GM12892 (cell line): ENCODE results near the gene B4GALT3.

Experiments
- POLR2A ChIP-seq: IDR thresholded peaks from 2 replicates; pipeline ENCODE4 v1.6.1; 2011; ENCODE audit warnings: low read depth, low read length, control low read depth
- POLR2AphosphoS5 ChIP-seq: IDR thresholded peaks from 2 replicates; pipeline ENCODE4 v1.6.1; 2011; ENCODE audit warnings: low read depth, low read length, control low read depth
- TAF1 ChIP-seq: IDR thresholded peaks from 2 replicates; pipeline ENCODE4 v1.6.1; 2011; ENCODE audit warnings: low read depth, mild to moderate bottlenecking, control low read depth, low read length, borderline replicate concordance

DNA sequence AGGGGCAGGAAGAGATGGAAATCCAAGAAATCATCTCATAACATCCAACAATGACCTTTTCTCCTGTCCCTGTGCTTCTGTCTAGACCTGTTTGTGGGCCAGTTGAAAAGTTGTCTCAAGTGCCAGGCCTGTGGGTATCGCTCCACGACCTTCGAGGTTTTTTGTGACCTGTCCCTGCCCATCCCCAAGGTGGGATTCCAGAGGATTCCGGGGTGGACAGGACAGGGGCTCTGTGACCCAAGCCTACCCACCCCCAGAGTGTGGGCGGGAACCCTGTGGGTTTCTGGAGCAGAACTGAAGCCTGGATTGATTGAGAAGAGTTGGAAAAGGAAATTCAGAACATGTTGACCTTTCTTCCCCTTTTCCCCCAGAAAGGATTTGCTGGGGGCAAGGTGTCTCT lies 13.5 kb downstream of the B4GALT3 start:
- no peak for TF ChIP-seq POLR2A
- no peak for TF ChIP-seq POLR2AphosphoS5
- no peak for TF ChIP-seq TAF1
